Spleen (tissue), 11 donors: ENCODE results near the gene KRT8. TPM values are rescaled to one million over a fixed set of nuclear protein-coding genes. Genes with fewer than 3 reads are reported as not detected.
A peak's percentile ranks its signal among the peaks of the same experiment; 100 is the strongest.

Source experiments
- DNase-seq: peaks from one replicate; pipeline ENCODE4 v3.0.0-alpha.2; 2020
- H3K27ac ChIP-seq, 8 donors: fragments of 200-600 bp; sonication (generic) in 7 of 8; 1 replicate in 4 of 8; 2 replicates in 4 of 8; pipeline versions ENCODE4 v1.5.0 to v1.8.0; 2016 to 2021; ENCODE audit warnings: inconsistent platforms in 4 of 8, mild to moderate bottlenecking in 4 of 8, moderate library complexity in 1 of 8
- H3K27me3 ChIP-seq, 7 donors: fragments of 200-600 bp; sonication (generic) in 6 of 7; replicated peaks in 1 of 7; 1 replicate in 4 of 7; 2 replicates in 3 of 7; pipeline versions ENCODE4 v1.5.0 to v1.8.0; 2016 to 2021; ENCODE audit warnings: inconsistent platforms in 3 of 7, mild to moderate bottlenecking in 1 of 7
- H3K36me3 ChIP-seq, 6 donors: fragments of 200-600 bp; sonication (generic) in 5 of 6; 1 replicate in 4 of 6; 2 replicates in 2 of 6; pipeline versions ENCODE4 v1.5.0 to v1.8.0; 2016 to 2021; ENCODE audit warnings: inconsistent platforms in 2 of 6
- H3K4me1 ChIP-seq, 6 donors: fragments of 200-600 bp; sonication (generic) in 5 of 6; 1 replicate in 3 of 6; 2 replicates in 3 of 6; pipeline versions ENCODE4 v1.5.0 to v1.8.0; 2016 to 2021; ENCODE audit warnings: inconsistent platforms in 3 of 6
- H3K4me3 ChIP-seq, 8 donors: fragments of 200-600 bp; sonication (generic) in 7 of 8; 1 replicate in 4 of 8; 2 replicates in 4 of 8; pipeline versions ENCODE4 v1.5.0 to v1.8.0; 2016 to 2021; ENCODE audit warnings: inconsistent platforms in 4 of 8, mild to moderate bottlenecking in 4 of 8, moderate library complexity in 2 of 8
- H3K9me3 ChIP-seq, 8 donors: fragments of 200-600 bp; sonication (generic) in 7 of 8; 1 replicate in 4 of 8; 2 replicates in 4 of 8; pipeline versions ENCODE4 v1.5.0 to v1.8.0; 2016 to 2021; ENCODE audit warnings: inconsistent platforms in 4 of 8
- CTCF ChIP-seq, 11 experiments: fragments of 200-600 bp in 7 of 11; fragments of 450-650 bp in 4 of 11; sonication (generic) in 4 of 11; IDR thresholded peaks in 8 of 11; conservative IDR thresholded peaks in 3 of 11; 1 replicate in 7 of 11; 2 replicates in 4 of 11; pipeline versions ENCODE4 v1.4.0 to v1.8.0; 2016 to 2021; ENCODE audit warnings: antibody characterized with exemption in 11 of 11, inconsistent platforms in 4 of 11, mild to moderate bottlenecking in 1 of 11
- POLR2A ChIP-seq, 3 donors: fragments of 450-650 bp; IDR thresholded peaks; one replicate each; pipeline ENCODE4 v1.5.1; 2017; ENCODE audit warnings: antibody characterized with exemption in 3 of 3, mild to moderate bottlenecking in 1 of 3
- POLR2AphosphoS5 ChIP-seq, 3 donors: sonication (generic); formaldehyde crosslinking; IDR thresholded peaks; one replicate each; pipeline ENCODE4 v1.5.1; 2017; ENCODE audit warnings: antibody characterized with exemption in 3 of 3
- WGBS, 5 donors: extraction: QIAGEN DNeasy Blood & Tissue Kit in 3 of 5; methylation state at CpG; one replicate each; pipeline versions ENCODE4 v1.1.5 to v1.1.7; 2013 to 2018; 5-methylcytosine and 5-hydroxymethylcytosine counted together
- intact Hi-C: fragments of 100-400 bp; cut with DNase I; formaldehyde crosslinking; loops from one replicate; pipeline ENCODE4 v1.15.0; 2023; ENCODE audit warnings: low total_unique reads
- polyA plus RNA-seq, 3 donors: library from polyadenylated mRNA; stranded (reverse); fragments of 200-250 nt; gene quantifications; one replicate each; pipeline ENCODE4 v1.2.1, GENCODE V29; 2013
- total RNA-seq, 7 donors: library from RNA; depleted of rRNA in 3 of 7; stranded (reverse); fragments of >200 nt in 3 of 7; fragmentation: NEBNext Ultra II Directional in 4 of 7; extraction: Animal tissue kit (Norgen Biotek cat#: 25700) in 4 of 7; gene quantifications; one replicate each; pipeline versions ENCODE4 v1.1.0 to v1.2.1, GENCODE V29; 2016 to 2021
- donor health status: healthy with polysubstance abuse.
- donor health status: DM: no; HTN: no; CAD: no; lungs with moderate emphysema.
- donor health status: DM: no; HTN: no; CAD: no.
- donor health status: Bipolar disorder and iron deficiency.
- donor health status: healthy.
- donor health status: DM: no; HTN: no; CAD: no.
- donor health status: DM: yes; HTN: yes; CAD: no.

The KRT8 gene
- total and polyA plus RNA-seq, 10 donors = 10.0 to 23.1 (median 18.9) TPM

DNA sequence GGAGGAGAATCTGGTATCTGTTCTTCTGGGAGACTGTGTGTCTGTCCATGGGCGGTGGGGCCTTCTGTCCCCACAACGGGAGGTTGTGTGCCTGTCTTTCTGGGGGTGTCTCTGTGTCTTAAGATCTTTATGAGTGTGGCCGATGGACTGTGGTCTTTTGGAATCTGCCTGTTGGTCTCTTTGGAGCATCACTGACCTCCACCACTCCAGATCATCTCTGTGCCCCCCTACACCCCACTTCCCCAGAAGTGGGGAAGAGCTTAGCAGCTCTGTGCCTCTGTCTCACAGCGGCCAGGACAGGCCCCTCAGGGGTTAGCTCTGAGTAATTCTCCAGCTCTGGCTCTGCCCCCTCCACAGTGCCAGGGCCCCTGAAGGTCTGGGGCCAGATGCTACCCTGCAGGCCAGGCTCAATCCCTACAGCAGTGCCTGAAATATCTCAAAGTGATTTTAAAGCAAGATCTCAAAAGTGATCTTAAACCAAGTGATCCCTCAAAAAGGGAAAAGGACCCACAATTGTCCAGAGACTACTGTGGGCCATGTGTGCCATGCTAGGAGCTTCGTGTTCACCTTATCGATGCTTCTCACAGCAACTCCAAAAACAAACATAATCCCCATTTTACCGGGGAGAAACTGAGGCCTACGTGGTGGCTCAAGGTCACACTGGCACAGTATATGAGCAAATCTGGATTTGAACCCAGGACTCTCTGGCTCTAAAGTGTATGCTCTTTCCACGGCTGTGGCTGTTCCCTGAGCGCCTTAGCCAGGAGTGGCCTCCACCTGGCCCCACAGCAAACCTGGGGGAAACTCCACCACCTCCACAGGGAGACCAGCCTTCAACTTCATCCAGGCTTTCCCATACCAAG, 30.1 kb downstream of the KRT8 start:
- Histone ChIP-seq H3K9me3 (no peaks in the 10 kb centered on the region), H3K4me3 (peak overlapping the region in 6 of 8 donors; percentile 25 to 69 (median 38)), H3K27ac (peak overlapping the region in 5 of 8 donors; percentile 58 to 78 (median 76)), H3K27me3 (peaks cover 0 to 32% (median 0%) of the 10 kb centered on the region in 7 donors), H3K4me1 (peaks cover 5 to 54% (median 33%) of the 10 kb centered on the region in 6 donors), H3K36me3 (no peaks in the 10 kb centered on the region)
- TF ChIP-seq CTCF (IDR thresholded peaks at IDR 0.05 in 8 of 11, conservative IDR thresholded peaks at IDR 0.05 in 3 of 11) = no peak
- 67 to 84% (median 69%) methylated on average over 10 of the region's 10 CpGs for WGBS, 5 donors
- no peak for DNase-seq
- intact Hi-C loops = loop anchor here (5.0 kb wide), 2 partner anchors 503 to 703 kb away; no protein-coding TSS in a partner anchor

- H3K4me1 ChIP-seq = peaks cover 0 to 48% (median 26%) of the 10 kb centered on the region in 6 donors
- peaks cover 0 to 24% (median 0%) of the 10 kb centered on the region in 7 donors for H3K27me3 ChIP-seq
- H3K36me3 ChIP-seq = no peaks in the 10 kb centered on the region
- peak overlapping the region in 7 of 8 donors; percentile 58 to 78 (median 63) for H3K27ac ChIP-seq
- intact Hi-C loops = no loop called here
- DNase-seq = peak; percentile 85
- 1% methylated on average over 21 to 55 of the region's 55 CpGs for WGBS, 5 donors
- peak overlapping the region in 7 of 8 donors; percentile 20 to 69 (median 38) for H3K4me3 ChIP-seq
- no peaks in the 10 kb centered on the region for H3K9me3 ChIP-seq
- TF ChIP-seq POLR2AphosphoS5 (IDR thresholded peaks at IDR 0.05) (peak in 2 of 3 donors; percentile 48 to 62), CTCF (IDR thresholded peaks at IDR 0.05 in 8 of 11, conservative IDR thresholded peaks at IDR 0.05 in 3 of 11) (no peak)
These were observed 30.9 kb downstream of the KRT8 start for GRCh38 chr12:52873832-52874572.

DNA sequence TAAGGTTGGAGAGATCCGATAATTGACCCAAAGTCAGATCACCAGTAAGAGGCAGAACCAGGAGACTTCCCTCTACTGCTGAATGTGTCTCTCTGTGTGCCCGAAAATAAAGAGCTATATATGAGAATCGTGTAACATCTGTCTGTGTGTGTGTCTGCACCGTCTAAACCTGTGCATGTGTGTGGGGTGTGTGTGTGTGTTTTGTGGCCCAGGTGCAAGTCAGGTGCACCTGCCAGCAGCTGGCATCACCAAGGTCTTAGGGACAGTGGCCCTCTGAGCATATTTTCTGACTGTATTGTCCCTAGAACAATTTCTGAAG, 31.4 kb downstream of the KRT8 start:
- peak overlapping the region in 4 of 8 donors; percentile 38 to 69 (median 40) for H3K4me3 ChIP-seq
- peaks cover 0 to 21% (median 0%) of the 10 kb centered on the region in 7 donors for H3K27me3 ChIP-seq
- intact Hi-C loops = no loop called here
- H3K9me3 ChIP-seq = no peaks in the 10 kb centered on the region
- no peak for TF ChIP-seq POLR2AphosphoS5 (IDR thresholded peaks at IDR 0.05)
- TF ChIP-seq CTCF (IDR thresholded peaks at IDR 0.05 in 8 of 11, conservative IDR thresholded peaks at IDR 0.05 in 3 of 11) = no peak
- TF ChIP-seq POLR2A (IDR thresholded peaks at IDR 0.05) = no peak
- H3K4me1 ChIP-seq = peaks cover 0 to 45% (median 26%) of the 10 kb centered on the region in 6 donors
- peak overlapping the region in 6 of 8 donors; percentile 22 to 78 (median 70) for H3K27ac ChIP-seq
- no peak for DNase-seq
- no peaks in the 10 kb centered on the region for H3K36me3 ChIP-seq
- WGBS, 5 donors = 47 to 62% (median 50%) methylated on average over 4 of the region's 4 CpGs
